HepG2 (cell line): ENCODE data around the gene BMERB1. TPM values are rescaled to one million over a fixed set of nuclear protein-coding genes. Genes with fewer than 3 reads are reported as not detected.

Experiments used
- AGO1 ChIP-seq: fragments of 200-400 bp; formaldehyde crosslinking; IDR thresholded peaks from 2 replicates; pipeline ENCODE4 v1.6.1; 2017; ENCODE audit warnings: mild to moderate bottlenecking, low read depth, low read length, moderate library complexity; ENCODE audit not compliant: poor library complexity, severe bottlenecking
- CHCHD3 ChIP-seq: sonication (generic); formaldehyde crosslinking; IDR thresholded peaks from 2 replicates; pipeline ENCODE4 v1.8.0; 2022; ENCODE audit warnings: mild to moderate bottlenecking, missing genetic modification reagents, moderate library complexity
- HCFC1 ChIP-seq: fragments of 150-350 bp; IDR thresholded peaks from 2 replicates; pipeline ENCODE4 v1.6.1; 2014; ENCODE audit warnings: low read depth, low read length
- JUN ChIP-seq: sonication (generic); formaldehyde crosslinking; IDR thresholded peaks from 2 replicates; pipeline ENCODE4 v1.4.0; 2020; ENCODE audit warnings: mild to moderate bottlenecking, missing genetic modification reagents
- LCORL ChIP-seq, 2 experiments: fragments of 450-650 bp in 1 of 2; sonication (generic) in 1 of 2; formaldehyde crosslinking in 1 of 2; IDR thresholded peaks; 2 replicates each; pipeline versions ENCODE4 v1.5.0 to v1.6.1; 2017 to 2020; ENCODE audit warnings: antibody characterized with exemption in 1 of 2, missing genetic modification reagents in 1 of 2
- MED1 ChIP-seq: sonication (generic); formaldehyde crosslinking; IDR thresholded peaks from 2 replicates; pipeline ENCODE4 v1.4.0; 2020; ENCODE audit warnings: missing genetic modification reagents
- MEIS2 ChIP-seq: sonication (generic); formaldehyde crosslinking; IDR thresholded peaks from 2 replicates; pipeline ENCODE4 v1.9.0; 2021; ENCODE audit warnings: mild to moderate bottlenecking, missing genetic modification reagents
- NFRKB ChIP-seq: fragments of 450-650 bp; IDR thresholded peaks from 2 replicates; pipeline ENCODE4 v1.6.1; 2017
- NR2F6 ChIP-seq, 2 experiments: IDR thresholded peaks; 2 replicates each; pipeline ENCODE4 v1.6.1; 2016; ENCODE audit warnings: antibody characterized with exemption in 1 of 2, mild to moderate bottlenecking in 1 of 2
- RFX5 ChIP-seq: IDR thresholded peaks from 2 replicates; pipeline ENCODE4 v1.6.1; 2011; ENCODE audit warnings: low read depth, low read length, improper control_type of control experiment
- YEATS4 ChIP-seq: sonication (generic); formaldehyde crosslinking; IDR thresholded peaks from 2 replicates; pipeline ENCODE4 v1.4.0; 2020; ENCODE audit warnings: missing genetic modification reagents, borderline replicate concordance
- ZBTB40 ChIP-seq, 2 experiments: fragments of 450-650 bp in 1 of 2; sonication (generic) in 1 of 2; formaldehyde crosslinking in 1 of 2; IDR thresholded peaks; 2 replicates each; pipeline versions ENCODE4 v1.6.1 to v1.8.0; 2016 to 2022; ENCODE audit warnings: antibody characterized with exemption in 1 of 2, mild to moderate bottlenecking in 1 of 2, missing genetic modification reagents in 1 of 2
- ZFP36L2 ChIP-seq: sonication (generic); formaldehyde crosslinking; IDR thresholded peaks from 2 replicates; pipeline ENCODE4 v1.4.0; 2020; ENCODE audit warnings: missing genetic modification reagents
- ZNF460 ChIP-seq: sonication (generic); formaldehyde crosslinking; IDR thresholded peaks from 2 replicates; pipeline ENCODE4 v1.5.1; 2020; ENCODE audit warnings: missing genetic modification reagents, mild to moderate bottlenecking, borderline replicate concordance
- ZNF546 ChIP-seq: sonication (generic); formaldehyde crosslinking; conservative IDR thresholded peaks from 2 replicates; pipeline ENCODE4 v1.8.1; 2023; ENCODE audit warnings: mild to moderate bottlenecking, missing genetic modification reagents
- ZNF768 ChIP-seq: sonication (generic); formaldehyde crosslinking; IDR thresholded peaks from 2 replicates; pipeline ENCODE4 v1.4.0; 2020; ENCODE audit warnings: missing genetic modification reagents
- ZNF777 ChIP-seq: sonication (generic); formaldehyde crosslinking; IDR thresholded peaks from 2 replicates; pipeline ENCODE4 v1.4.0; 2020; ENCODE audit warnings: missing genetic modification reagents
- polyA plus RNA-seq, 8 experiments: library from polyadenylated mRNA; depleted of rRNA in 3 of 8; stranded (reverse) in 7 of 8; unstranded in 1 of 8; fragments of >200 nt; fragmentation: Illumina TruSeq in 4 of 8; extraction: Trizol in 4 of 8; gene quantifications; 2 replicates each; pipeline versions ENCODE4 v1.2.1 to v1.2.3, GENCODE V29; 2011 to 2016; ENCODE audit warnings: low read depth in 4 of 8, missing spikeins in 1 of 8, mixed read lengths in 1 of 8; ENCODE audit not compliant: insufficient read depth in 1 of 8
- total RNA-seq, 5 experiments: library from RNA; depleted of rRNA; stranded (reverse); fragments of >200 nt; fragmentation: Illumina TruSeq; extraction: Trizol; gene quantifications; 2 replicates each; pipeline ENCODE4 v1.2.3, GENCODE V29; 2016; ENCODE audit warnings: low read depth in 1 of 5
- TF ChIP-seq, protein P1 (sequence below): sonication (generic); formaldehyde crosslinking; IDR thresholded peaks from 2 replicates; pipeline ENCODE4 v1.4.0; 2020; ENCODE audit warnings: missing genetic modification reagents; ENCODE audit errors: not compliant biosample characterization
- TF ChIP-seq, protein P2 (sequence below): sonication (generic); formaldehyde crosslinking; IDR thresholded peaks from 2 replicates; pipeline ENCODE4 v1.8.0; 2022; ENCODE audit warnings: mild to moderate bottlenecking, missing genetic modification reagents, moderate library complexity

Gene BMERB1
- total and polyA plus RNA-seq, 2 of the 13 experiments (the other 11 are each of a cell fraction or from before 2014, with no cell fraction given), result 1.4 TPM

DNA sequence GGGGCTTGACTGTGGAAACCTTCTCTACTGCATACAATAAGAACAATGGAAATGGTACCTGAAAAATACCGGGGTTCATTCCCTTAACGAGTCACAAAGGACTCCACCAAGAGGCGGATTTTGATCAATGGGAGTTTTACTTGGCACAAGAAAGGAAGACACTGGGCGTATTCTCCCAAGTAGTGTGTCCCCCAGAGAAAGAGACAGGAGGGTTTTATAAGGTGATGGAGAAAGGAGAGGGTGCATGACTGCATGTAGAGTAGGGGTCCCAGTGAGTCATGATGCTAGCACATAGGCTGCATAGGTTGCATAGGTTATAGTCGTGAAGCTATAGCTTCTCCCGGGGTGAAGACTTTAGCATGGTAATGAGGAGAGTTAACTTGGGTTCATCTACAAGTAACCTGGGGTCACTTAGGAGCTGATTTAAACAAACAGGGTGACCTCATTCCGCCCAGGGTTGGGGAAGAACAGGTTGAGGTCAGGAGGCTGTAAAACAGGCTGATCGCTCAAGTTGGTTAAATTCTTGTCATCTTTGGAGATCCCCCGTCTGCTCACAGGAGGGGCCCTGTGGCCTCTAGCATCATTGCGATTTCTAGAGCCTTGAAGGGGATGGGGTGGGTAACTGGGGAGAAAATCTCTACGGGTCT lies 37.3 kb upstream of the BMERB1 start (continued):
- TF ChIP-seq ZBTB40 (IDR thresholded peaks at IDR 0.05), result no peak
- TF ChIP-seq ZBTB40 (CRISPR knock-in tag; IDR thresholded peaks at IDR 0.05), result 0 out of 2 replicates have a peak, but pooled peaks have one; percentile 7
- TF ChIP-seq MED1, result no peak; the same call in 1 of the 2 replicates
- no peak for TF ChIP-seq HCFC1
- TF ChIP-seq ZNF546, result 0 out of 2 replicates have a peak, but pooled peaks have one; percentile 2
- TF ChIP-seq YEATS4 (CRISPR knock-in tag), result no peak
- no peak for TF ChIP-seq ZFP36L2 (CRISPR knock-in tag)
- TF ChIP-seq AGO1, result no peak
- TF ChIP-seq NFRKB, result no peak
- no peak for TF ChIP-seq MEIS2 (CRISPR knock-in tag)
- TF ChIP-seq ZNF768 (CRISPR knock-in tag), result no peak
- no peak for TF ChIP-seq LCORL (IDR thresholded peaks at IDR 0.05)
- TF ChIP-seq LCORL (CRISPR knock-in tag; IDR thresholded peaks at IDR 0.05), result no peak
- TF ChIP-seq NR2F6 (IDR thresholded peaks at IDR 0.05), result no peak
- no peak for TF ChIP-seq NR2F6 (CRISPR knock-in tag; IDR thresholded peaks at IDR 0.05)
- no peak for TF ChIP-seq RFX5
- TF ChIP-seq ZNF460 (CRISPR knock-in tag), result no peak
- TF ChIP-seq, protein P1, sequence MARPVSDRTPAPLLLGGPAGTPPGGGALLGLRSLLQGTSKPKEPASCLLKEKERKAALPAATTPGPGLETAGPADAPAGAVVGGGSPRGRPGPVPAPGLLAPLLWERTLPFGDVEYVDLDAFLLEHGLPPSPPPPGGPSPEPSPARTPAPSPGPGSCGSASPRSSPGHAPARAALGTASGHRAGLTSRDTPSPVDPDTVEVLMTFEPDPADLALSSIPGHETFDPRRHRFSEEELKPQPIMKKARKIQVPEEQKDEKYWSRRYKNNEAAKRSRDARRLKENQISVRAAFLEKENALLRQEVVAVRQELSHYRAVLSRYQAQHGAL, result no peak
- TF ChIP-seq, protein P2, sequence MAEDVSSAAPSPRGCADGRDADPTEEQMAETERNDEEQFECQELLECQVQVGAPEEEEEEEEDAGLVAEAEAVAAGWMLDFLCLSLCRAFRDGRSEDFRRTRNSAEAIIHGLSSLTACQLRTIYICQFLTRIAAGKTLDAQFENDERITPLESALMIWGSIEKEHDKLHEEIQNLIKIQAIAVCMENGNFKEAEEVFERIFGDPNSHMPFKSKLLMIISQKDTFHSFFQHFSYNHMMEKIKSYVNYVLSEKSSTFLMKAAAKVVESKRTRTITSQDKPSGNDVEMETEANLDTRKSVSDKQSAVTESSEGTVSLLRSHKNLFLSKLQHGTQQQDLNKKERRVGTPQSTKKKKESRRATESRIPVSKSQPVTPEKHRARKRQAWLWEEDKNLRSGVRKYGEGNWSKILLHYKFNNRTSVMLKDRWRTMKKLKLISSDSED, result no peak
- TF ChIP-seq JUN (CRISPR knock-in tag), result 0 out of 2 replicates have a peak, but pooled peaks have one; percentile 18
- 0 out of 2 replicates have a peak, but pooled peaks have one; percentile 29 for TF ChIP-seq ZNF777
- no peak for TF ChIP-seq CHCHD3 (CRISPR knock-in tag)
